ENCODE measurements around the gene MYH14.
"Not testable (repeated sequence)": the region's sequence is repeated elsewhere in the genome, so short reads cannot be mapped to it uniquely, and the experiment has no call there.

- not testable (repeated sequence) for TF ChIP-seq CTCF (optimal IDR thresholded peaks at IDR 0.05 in 1 of 3, IDR thresholded peaks at IDR 0.05 in 1 of 3, conservative IDR thresholded peaks at IDR 0.05 in 1 of 3; ENCODE audit: extremely low read depth in 1 of 3, insufficient read depth in 2 of 3, low read length in 3 of 3); EZH2 (IDR thresholded peaks at IDR 0.05; ENCODE audit: low read length)
Measured at GRCh38 chr19:50337031-50337430, 133.6 kb downstream of the MYH14 start.
